GM21447 (cell line): ENCODE results near the gene OR4K2.
"Not testable (repeated sequence)": the region's sequence is repeated elsewhere in the genome, so short reads cannot be mapped to it uniquely, and the experiment has no call there.

Experiments used
- ATAC-seq: cut with Tn5 transposase; IDR thresholded peaks from one replicate; pipeline ENCODE4 v1.9.1; 2021; ENCODE audit not compliant: unreplicated experiment

Gene OR4K2, protein sequence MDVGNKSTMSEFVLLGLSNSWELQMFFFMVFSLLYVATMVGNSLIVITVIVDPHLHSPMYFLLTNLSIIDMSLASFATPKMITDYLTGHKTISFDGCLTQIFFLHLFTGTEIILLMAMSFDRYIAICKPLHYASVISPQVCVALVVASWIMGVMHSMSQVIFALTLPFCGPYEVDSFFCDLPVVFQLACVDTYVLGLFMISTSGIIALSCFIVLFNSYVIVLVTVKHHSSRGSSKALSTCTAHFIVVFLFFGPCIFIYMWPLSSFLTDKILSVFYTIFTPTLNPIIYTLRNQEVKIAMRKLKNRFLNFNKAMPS

DNA sequence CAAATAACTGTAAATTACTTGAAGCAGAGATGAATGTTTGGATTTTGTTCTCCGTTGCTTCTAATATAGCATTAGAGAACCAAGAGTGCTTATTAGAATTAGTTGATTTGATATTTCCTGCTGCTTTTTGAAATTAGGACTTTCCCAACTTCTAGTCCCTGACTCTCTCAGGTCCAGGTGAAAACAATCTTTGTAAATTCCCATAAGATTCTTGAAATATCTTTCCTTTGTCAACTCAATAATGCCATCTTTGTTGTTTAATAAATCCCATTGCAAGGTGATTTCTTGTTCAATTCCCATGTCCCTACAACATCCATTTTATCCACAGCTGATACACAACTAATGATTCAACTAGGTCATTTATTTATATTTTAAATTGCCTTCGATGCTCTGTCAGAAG lies at the start of gene OR4K2:
TSS of gene OR4K2 (plus strand) at position 301 of the 400 bp plus-strand sequence. CDS start 1,126 bp downstream, outside the sequence.
- no peak for ATAC-seq

DNA sequence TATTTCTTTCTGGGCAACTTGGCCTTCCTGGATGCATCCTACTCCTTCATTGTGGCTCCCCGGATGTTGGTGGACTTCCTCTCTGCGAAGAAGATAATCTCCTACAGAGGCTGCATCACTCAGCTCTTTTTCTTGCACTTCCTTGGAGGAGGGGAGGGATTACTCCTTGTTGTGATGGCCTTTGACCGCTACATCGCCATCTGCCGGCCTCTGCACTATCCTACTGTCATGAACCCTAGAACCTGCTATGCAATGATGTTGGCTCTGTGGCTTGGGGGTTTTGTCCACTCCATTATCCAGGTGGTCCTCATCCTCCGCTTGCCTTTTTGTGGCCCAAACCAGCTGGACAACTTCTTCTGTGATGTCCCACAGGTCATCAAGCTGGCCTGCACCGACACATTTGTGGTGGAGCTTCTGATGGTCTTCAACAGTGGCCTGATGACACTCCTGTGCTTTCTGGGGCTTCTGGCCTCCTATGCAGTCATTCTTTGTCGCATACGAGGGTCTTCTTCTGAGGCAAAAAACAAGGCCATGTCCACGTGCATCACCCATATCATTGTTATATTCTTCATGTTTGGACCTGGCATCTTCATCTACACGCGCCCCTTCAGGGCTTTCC lies 47.2 kb upstream of the OR4K2 start:
- not testable (repeated sequence) for ATAC-seq

DNA sequence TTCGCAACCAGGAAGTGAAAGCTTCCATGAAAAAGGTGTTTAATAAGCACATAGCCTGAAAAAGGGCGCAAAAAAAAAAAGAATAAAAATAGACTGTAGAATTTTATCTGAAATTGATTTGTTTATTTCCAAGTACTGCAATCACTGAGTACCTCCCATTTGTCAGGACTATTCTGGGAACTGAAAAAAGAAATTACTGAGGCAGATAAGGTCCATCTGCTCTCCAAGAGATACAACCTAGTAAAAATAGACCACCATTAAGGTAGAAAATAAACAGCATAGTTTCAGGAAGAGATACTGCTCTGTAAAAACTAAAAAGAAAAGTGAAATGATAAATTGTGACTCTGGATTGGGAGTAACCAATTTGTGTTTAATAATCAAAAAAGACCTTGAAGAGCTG lies 46.6 kb upstream of the OR4K2 start:
- no peak for ATAC-seq

DNA sequence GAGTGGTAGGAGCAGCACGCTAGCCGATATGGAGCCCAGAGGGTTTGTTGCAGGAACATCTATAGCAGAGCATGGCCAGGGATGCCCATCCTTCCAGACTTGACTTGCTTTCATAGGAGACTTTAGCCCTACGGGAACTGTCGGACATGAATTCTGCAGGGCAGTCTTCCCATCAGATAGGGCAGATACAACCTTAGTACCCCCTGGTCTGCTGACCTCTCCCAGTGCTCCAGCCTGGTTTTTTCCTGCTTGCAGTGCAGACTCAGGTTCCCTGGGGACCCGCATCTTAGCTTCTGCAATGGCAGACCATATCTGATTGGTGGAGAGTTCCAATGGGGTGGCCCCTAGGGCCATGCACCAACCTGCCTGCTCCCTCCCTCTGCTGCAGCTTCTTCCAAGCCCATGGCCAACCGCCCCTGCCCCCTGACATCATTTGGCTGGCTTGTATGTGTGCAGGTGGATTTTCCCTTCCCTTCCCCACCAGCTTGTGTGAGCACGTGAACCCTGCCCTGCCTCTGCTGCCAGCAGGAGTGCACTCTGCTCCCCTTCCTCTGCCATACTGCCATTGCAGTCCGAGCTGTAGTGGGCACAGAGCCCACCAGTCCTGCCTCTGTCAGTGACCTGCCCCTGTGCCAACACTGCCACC lies 40.6 kb upstream of the OR4K2 start:
- ATAC-seq = not testable (repeated sequence)

DNA sequence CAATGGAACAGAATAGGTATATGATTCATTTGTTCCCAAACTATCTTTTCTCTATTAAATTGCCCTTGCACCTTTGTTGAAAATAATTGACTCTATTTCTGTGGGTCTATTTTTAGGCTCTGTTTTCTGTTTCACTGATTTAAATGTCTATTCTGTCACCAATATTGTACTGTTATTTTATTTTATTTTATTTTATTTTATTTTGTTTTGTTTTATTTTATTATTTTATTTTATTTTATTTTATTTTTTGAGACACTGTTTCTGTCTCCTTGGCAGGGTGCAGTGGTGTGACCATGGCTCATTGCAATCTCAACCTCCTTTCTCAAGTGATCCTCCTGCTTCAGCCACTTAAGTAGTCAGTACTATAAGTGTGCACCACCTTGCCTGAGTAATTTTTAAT lies 36.5 kb upstream of the OR4K2 start:
- ATAC-seq = no peak

DNA sequence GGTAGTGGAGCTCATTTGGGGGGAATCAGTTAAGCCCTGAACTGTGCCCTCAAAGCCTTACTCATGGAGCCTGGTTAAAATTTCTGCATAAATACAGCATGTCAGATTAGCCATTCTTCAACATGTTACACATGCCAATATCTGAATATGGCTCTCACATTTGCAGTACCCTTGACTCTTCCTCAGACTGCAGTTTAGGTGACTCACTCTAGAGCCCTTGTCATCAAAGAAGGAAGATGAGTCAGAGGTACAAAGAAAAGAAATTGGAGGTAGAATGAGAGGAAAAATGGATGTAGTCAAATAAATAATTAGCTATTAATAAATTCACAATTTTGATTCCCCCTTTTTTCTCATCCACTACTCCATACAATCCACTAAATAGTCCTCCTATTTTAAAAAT lies 23.6 kb upstream of the OR4K2 start:
- no peak for ATAC-seq

DNA sequence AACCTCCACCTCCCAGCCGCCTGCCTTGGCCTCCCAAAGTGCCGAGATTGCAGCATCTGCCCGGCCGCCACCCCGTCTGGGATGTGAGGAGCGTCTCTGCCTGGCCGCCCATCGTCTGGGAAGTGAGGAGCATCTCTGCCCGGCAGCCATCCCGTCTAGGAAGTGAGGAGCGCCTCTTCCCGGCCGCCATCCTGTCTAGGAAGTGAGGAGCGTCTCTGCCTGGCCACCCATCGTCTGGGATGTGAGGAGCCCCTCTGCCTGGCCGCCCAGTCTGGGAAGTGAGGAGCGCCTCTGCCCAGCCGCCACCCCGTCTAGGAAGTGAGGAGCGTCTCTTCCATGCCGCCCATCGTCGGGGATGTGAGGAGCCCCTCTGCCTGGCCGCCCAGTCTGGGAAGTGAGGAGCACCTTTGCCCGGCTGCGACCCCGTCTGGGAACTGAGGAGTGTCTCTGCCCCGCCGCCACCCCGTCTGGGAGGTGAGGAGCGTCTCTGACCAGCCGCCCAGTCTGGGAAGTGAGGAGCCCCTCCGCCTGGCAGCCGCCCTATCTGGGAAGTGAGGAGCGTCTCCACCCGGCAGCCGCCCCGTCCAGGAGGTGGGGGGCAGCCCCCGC lies 8.8 kb upstream of the OR4K2 start:
- not testable (repeated sequence) for ATAC-seq

DNA sequence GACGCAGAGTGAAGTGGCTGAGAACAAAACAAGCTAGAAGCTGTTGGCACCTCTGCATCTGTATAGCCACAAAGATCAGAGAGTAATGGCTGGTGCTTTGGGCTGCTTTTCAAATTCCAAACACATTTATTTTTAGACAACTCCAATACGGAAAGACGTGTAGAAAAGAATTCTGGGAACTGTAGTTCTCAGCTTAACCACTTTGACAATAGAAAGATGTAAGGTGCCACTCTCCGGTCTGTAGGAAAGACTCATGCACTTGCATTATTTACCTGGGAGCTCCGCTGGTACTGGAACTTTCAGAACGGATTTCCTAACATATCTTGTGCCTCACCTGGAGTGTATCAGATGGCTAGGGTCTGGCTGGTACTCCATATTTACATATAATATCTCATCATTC lies 1.8 kb upstream of the OR4K2 start:
- ATAC-seq = no peak

DNA sequence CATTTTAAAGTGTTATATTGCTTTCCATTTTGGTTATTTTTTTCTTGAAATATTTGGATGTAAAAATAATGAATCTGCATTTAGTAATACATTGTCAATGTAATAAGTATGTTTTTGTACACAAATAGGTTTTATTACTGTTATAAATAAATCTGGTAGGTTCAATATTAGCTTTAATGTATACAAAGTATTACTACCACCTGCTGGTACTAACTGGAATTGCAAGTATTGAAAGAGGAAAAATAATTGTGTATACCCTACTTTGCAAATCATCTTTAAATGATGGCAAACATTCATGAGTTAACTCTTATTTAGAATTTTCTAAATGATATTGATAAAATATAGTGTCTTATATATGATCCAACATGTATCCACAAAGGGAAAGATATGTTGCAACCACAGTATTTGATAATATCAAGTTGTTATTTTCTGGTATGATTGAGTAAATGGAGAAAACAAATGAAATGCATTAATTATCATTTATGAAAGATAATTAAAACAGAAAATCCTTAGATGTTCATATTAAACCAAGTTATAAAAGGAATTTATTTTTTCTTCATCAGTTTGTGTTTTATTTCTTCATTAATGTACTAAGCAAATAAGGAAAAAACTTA lies 3.2 kb downstream of the OR4K2 start:
- ATAC-seq = no peak

DNA sequence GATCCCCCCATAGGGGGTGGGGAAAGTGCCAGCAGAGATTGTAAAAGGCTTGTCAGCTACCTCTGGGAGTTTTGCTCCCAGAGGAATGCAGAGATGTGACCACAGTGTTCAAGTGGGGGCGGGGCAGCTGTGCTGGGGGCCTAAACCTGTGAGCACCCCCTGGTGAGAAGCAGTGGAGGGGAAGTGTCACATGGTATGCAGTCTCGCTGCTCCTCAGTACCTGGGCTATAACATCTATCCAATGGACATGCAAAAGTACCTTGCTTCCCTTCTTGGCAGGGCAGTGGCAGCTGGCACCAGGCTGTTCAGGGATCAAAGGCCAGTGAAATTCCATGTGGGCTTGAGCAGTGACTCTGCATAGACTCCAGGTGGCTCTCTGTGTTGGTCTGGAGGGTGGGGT lies 20.3 kb downstream of the OR4K2 start:
- ATAC-seq = no peak

DNA sequence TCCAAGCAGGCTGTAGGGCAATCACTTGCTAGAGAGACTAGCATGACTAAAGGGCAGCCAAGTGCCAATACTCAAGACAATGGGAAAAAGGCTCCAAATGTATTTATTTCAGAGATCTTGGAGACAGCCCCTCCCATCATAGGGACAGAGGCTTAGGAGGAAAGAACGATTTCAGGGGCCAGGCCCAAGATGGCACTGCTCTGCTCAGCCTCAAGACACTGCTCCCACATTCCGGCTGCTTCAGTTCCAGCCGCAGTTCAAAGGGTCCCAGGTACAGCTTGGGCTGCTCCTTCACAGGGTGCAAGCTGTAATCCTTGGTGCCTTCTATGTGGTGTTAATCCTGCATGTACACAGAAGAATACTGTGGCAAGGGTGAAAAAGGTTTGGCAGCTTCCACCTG lies 26.1 kb downstream of the OR4K2 start:
- no peak for ATAC-seq

DNA sequence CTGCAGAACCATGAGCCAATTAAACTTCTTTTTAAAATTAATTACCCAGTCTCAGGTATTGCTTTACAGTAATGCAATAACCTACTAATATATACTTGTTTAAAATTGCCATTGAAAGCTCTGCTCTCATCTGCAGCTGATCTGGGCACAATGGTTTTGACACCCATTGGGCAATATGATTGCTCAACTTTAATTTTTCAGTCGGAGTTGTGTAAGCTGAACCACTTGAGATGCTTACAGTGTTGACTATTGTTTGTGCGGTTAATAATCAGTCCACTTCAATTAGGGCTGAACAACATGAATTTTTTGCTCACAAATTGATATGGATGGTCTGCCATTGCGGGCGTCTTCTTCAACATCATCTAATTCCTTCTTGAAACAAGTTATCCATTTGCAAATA lies 27.5 kb downstream of the OR4K2 start:
- no peak for ATAC-seq

DNA sequence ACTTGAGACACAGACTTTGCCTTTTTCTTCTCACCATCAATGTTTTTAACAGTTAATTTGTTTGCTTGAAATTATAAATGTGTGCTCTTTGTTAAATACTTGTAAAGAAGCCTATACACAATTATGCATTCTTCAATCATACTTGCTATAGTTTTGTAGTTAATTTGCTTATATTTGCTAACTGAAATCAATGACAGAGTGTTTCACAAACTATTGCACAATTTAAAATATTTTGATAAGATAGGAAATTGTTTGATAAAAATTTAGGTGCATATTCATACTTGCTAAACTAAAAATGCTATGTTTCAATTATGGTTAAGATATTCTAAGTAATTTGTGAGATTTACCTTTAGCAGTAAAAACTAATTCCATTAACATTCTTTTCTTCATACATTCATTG lies 31.7 kb downstream of the OR4K2 start:
- no peak for ATAC-seq

DNA sequence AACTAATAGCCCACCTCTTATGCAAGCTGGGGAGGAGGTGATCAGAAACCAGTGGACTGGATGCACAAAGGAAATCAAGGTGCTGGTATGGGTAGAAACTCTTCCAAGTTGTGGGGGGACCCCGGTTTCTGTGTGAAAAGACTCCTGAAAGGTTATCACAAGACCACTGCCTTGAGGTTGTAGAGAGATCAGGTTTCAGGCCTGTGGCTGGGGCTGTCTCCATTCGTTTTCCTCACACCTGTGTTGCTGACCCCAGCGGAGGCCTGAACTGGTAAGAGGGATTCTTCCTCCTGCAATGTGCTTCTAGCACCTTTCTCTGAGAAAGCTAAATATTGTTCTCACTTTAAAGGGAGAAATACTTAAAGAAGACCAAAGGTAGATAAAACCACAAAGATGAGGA lies 36.2 kb downstream of the OR4K2 start:
- no peak for ATAC-seq

DNA sequence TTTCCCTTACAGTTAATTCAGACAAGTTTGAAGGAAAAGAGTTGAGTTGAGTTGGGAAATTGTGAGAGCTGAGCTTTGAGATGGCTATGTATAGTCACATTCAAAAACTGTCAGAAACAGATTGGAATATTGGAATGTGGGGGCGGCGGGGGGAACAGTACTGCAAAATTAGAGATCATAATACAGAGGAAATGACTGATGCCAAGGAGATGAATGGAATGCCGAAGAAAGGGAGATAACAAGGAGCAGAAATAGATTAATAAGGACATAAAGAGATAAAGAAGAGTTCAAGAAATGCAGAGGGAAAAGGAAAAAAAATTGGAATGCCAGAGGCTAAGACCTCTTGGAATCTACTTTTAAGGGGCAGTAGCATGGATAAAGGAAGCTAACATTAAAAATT lies 42.3 kb downstream of the OR4K2 start:
- ATAC-seq = no peak

DNA sequence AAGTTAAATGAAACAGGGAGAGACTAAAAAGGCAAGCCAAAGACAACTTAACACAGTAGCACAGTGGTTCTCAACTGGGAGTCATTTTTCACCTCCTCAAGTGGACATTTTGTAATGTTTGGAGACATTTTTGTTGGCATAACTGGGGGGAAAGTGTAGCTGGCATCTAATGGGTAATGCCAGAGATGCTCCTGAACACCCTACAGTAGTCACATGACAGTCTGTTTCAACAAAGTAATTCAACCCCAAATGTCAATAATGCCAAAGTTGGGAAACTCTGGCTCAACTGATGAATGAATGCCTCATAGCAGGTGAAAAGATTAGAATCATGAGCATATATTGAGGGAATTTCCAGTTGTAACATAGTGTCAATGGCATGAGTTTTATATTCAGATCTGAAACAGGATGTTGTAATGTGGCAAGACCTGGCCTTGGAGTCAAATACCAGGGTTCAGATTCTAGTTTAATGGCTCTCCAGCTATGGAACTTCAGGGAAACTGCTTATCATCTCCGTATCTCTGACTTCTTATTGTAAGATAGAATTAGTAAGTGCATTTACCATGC lies 43.1 kb downstream of the OR4K2 start:
- ATAC-seq = no peak

DNA sequence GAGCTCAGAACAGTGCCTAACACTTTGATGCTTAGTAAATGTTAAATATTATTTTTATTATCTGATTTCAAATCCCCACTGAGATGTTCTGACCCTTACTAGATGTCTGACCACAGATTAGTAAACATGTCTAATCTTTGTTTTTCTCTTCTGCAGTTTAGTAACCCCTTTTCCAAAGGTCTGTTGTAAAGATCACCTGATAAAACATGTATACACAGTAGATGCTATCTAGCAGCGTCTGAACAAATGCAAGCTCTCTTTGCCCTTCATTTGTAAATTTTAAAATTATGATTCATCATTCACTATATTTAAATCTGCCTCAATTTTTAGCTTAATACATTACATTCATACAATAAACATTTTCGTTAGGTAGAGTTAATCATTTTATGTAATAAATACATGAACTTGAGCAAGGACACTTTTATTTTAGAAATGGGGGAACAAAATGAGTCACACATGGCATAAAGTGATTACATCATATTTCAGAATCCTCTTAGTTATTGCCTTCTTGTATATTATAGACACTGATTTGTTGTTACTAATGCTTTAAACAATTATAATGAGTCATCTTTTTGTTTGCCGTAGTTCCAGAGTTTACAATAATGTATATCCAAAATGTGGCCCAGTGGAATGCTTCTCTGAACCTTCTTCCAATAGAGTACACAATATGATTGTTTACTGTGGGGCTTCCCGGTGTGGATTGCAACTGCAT lies 43.8 kb downstream of the OR4K2 start:
- ATAC-seq = no peak

DNA sequence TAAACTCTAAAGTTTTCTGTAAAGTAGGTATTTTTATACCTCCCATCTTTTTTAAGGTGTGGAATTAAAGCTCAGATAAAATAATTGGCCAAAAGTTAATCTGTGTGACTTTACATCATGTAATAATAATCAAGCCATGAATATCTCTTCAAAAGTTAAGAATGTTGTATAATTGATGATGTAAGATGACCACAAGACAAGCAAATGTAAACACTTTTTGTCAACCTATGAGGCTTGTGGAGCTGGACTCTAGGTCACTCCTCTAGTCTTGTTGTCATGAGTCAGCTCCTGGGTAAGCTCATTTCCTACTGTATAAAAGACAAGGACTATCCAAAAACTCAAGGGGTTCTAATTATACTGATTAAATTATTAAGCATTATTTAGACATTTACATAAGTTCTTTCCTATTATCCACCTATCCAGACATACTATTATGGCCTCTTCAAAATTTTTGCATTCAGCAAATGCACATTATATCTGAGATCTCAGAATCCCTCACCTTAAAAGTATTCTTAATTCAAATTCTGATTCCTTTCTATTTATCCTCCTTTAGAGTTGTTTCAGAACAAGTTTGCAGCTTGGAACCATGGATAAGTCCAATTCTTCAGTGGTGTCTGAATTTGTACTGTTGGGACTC lies 45.2 kb downstream of the OR4K2 start, which contains the start of gene OR4K5:
TSS of gene OR4K5 (plus strand) at position 587 of the 637 bp plus-strand sequence. CDS start at position 587, 0 bp downstream.
- ATAC-seq = no peak

DNA sequence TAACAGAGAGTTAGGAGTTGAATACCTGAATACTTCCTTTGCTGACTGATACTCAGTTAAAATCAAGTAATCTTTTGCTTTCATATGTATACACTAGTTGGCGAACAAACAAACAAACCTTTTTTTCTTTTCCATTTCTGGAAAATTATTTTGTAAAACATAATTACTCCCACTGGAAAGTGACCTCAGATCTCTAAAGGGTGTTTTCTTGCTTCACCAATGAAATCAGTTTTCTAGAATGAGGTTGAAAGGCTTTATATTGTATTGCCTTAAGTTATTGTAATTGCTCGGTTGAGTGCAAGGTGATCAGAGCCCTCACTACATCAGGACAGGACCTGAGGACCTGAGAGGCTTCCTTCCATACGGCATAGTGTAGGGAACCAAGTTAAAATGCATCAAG lies 55.7 kb downstream of the OR4K2 start, which contains the start of gene OR4K1:
TSS of gene OR4K1 (plus strand) at position 301 of the 400 bp plus-strand sequence. CDS start 4,750 bp downstream, outside the sequence.
- no peak for ATAC-seq
